Endothelial cell of umbilical vein (primary cell): ENCODE measurements around the gene RNF111. TPM values are rescaled to one million over a fixed set of nuclear protein-coding genes. Genes with fewer than 3 reads are reported as not detected.

Source experiments
- BruUV-seq: library from RNA; stranded (reverse); fragments of 400-500 nt; replicated peaks from 2 replicates; lab custom pipeline; 2021; lab: Mats Ljungman, UMichigan
- CTCF ChIA-PET: fragments of 300-600, 350-600 bp; sonication (Branson Sonifier 250); formaldehyde crosslinking; loops from one replicate; lab custom pipeline; 2021; ENCODE audit warnings: antibody characterized with exemption, inconsistent platforms; lab: Charles Lee
- POLR2A ChIA-PET: fragments of 300-600, 350-600 bp; sonication (Branson Sonifier 250); formaldehyde crosslinking; loops from one replicate; lab custom pipeline; 2021; ENCODE audit warnings: antibody characterized with exemption, inconsistent platforms; lab: Charles Lee
- DNase-seq: peaks from one replicate; pipeline ENCODE4 v3.0.0-alpha.2; 2011; ENCODE audit warnings: low read depth, low spot score
- FAIRE-seq: peaks from 2 replicates; lab custom pipeline; 2011; peaks lifted over from hg19 to GRCh38; lab: Jason Lieb, UNC
- H2AFZ ChIP-seq: 2 replicates; pipeline ENCODE4 v1.6.0; 2012; ENCODE audit warnings: low read depth, low read length, control low read depth, inconsistent platforms
- H3K27ac ChIP-seq: 2 replicates; pipeline ENCODE4 v1.5.1; 2011; ENCODE audit warnings: low read depth, mild to moderate bottlenecking, control low read depth, low read length, moderate library complexity; ENCODE audit not compliant: insufficient read depth
- H3K27me3 ChIP-seq, 2 experiments: 2 replicates each; pipeline versions ENCODE4 v1.6.0 to v1.6.1; 2011; ENCODE audit warnings: low read length in 2 of 2, mixed read lengths in 1 of 2; ENCODE audit not compliant: control insufficient read depth in 2 of 2, insufficient read depth in 2 of 2
- H3K36me3 ChIP-seq, 2 experiments: 2 replicates in 1 of 2; 3 replicates in 1 of 2; pipeline ENCODE4 v1.5.1; 2011; ENCODE audit warnings: low read length in 2 of 2, mild to moderate bottlenecking in 1 of 2, moderate library complexity in 1 of 2; ENCODE audit not compliant: control insufficient read depth in 2 of 2, insufficient read depth in 2 of 2; ENCODE audit errors: extremely low read depth in 1 of 2
- H3K4me1 ChIP-seq: 3 replicates; pipeline ENCODE4 v1.5.1; 2011; ENCODE audit warnings: mild to moderate bottlenecking, low read length; ENCODE audit not compliant: control insufficient read depth, insufficient read depth; ENCODE audit errors: extremely low read depth
- H3K4me2 ChIP-seq: 2 replicates; pipeline ENCODE4 v1.6.1; 2011; ENCODE audit warnings: low read length, control low read depth, mixed read lengths; ENCODE audit not compliant: insufficient read depth
- H3K4me3 ChIP-seq, 3 experiments: fragments of 200-600 bp in 1 of 3; sonication (generic), shearing (Covaris generic) in 1 of 3; replicated peaks in 1 of 3; 2 replicates each; pipeline ENCODE4 v1.5.1; 2011 to 2016; ENCODE audit warnings: control low read depth in 3 of 3, low read length in 3 of 3, mild to moderate bottlenecking in 2 of 3, inconsistent platforms in 1 of 3, low read depth in 1 of 3, moderate library complexity in 1 of 3; ENCODE audit not compliant: insufficient read depth in 1 of 3
- H3K79me2 ChIP-seq: 2 replicates; pipeline ENCODE4 v1.6.0; 2012; ENCODE audit warnings: low read length, inconsistent platforms; ENCODE audit not compliant: control insufficient read depth, insufficient read depth
- H3K9ac ChIP-seq: replicated peaks from 2 replicates; pipeline ENCODE3; 2011; ENCODE audit warnings: low read length, control low read depth; ENCODE audit not compliant: insufficient read depth; ENCODE audit errors: extremely low read depth
- H3K9me1 ChIP-seq: replicated peaks from 3 replicates; pipeline ENCODE4 v1.6.0; 2011; ENCODE audit warnings: mild to moderate bottlenecking, low read length; ENCODE audit not compliant: control insufficient read depth, insufficient read depth; ENCODE audit errors: extremely low read depth
- H3K9me3 ChIP-seq: replicated peaks from 2 replicates; pipeline ENCODE4 v1.5.1; 2012; ENCODE audit warnings: low read length, inconsistent platforms; ENCODE audit not compliant: control insufficient read depth, insufficient read depth
- H4K20me1 ChIP-seq: replicated peaks from 2 replicates; pipeline ENCODE3; 2011; ENCODE audit warnings: mild to moderate bottlenecking, low read length; ENCODE audit not compliant: control insufficient read depth, insufficient read depth; ENCODE audit errors: extremely low read depth
- CTCF ChIP-seq, 2 donors: IDR thresholded peaks; 1 replicate in 1 of 2; 2 replicates in 1 of 2; pipeline ENCODE4 v1.5.1; 2011; ENCODE audit warnings: low read length in 2 of 2, mild to moderate bottlenecking in 2 of 2, moderate library complexity in 2 of 2, control low read depth in 1 of 2, inconsistent platforms in 1 of 2, low read depth in 1 of 2; ENCODE audit not compliant: insufficient read depth in 1 of 2; ENCODE audit errors: extremely low read depth in 1 of 2
- EZH2 ChIP-seq: IDR thresholded peaks from 2 replicates; pipeline ENCODE4 v1.6.1; 2012; ENCODE audit warnings: borderline replicate concordance, low read depth, mild to moderate bottlenecking, moderate library complexity, low read length, inconsistent platforms; ENCODE audit not compliant: severe bottlenecking
- FOS ChIP-seq: IDR thresholded peaks from 2 replicates; pipeline ENCODE4 v1.6.1; 2011; ENCODE audit warnings: mild to moderate bottlenecking, low read length, moderate library complexity, borderline replicate concordance; ENCODE audit not compliant: insufficient read depth
- GATA2 ChIP-seq: IDR thresholded peaks from 2 replicates; pipeline ENCODE4 v1.7.0; 2011; ENCODE audit warnings: low read depth, mild to moderate bottlenecking, moderate library complexity, mixed read lengths, low read length; ENCODE audit not compliant: insufficient read length, insufficient read depth
- JUN ChIP-seq: IDR thresholded peaks from 2 replicates; pipeline ENCODE4 v1.6.1; 2011; ENCODE audit warnings: borderline replicate concordance, low read depth; ENCODE audit not compliant: insufficient read length, insufficient read depth
- MAX ChIP-seq: IDR thresholded peaks from 2 replicates; pipeline ENCODE4 v1.6.1; 2011; ENCODE audit not compliant: insufficient read depth, insufficient read length
- MYC ChIP-seq: IDR thresholded peaks from one replicate; pipeline ENCODE4 v1.6.1; 2011; ENCODE audit warnings: mild to moderate bottlenecking, low read depth, low read length
- POLR2A ChIP-seq: IDR thresholded peaks from 2 replicates; pipeline ENCODE4 v1.6.1; 2012; ENCODE audit warnings: low read depth, mild to moderate bottlenecking, control low read depth, low read length
- POLR2AphosphoS5 ChIP-seq: IDR thresholded peaks from 2 replicates; pipeline ENCODE4 v1.6.1; 2012; ENCODE audit warnings: low read depth, mild to moderate bottlenecking, control low read depth, low read length, moderate library complexity; ENCODE audit not compliant: insufficient read depth
- dilution Hi-C: fragments of 300-500 bp; cut with MboI; formaldehyde crosslinking; loops from one replicate; pipeline ENCODE4 v1.15.0; 2019; ENCODE audit warnings: low sequenced_read_pairs; ENCODE audit not compliant: extremely low pct_ligation_motif_present
- intact Hi-C: fragments of 100-400 bp; cut with micrococcal nuclease; formaldehyde crosslinking; loops from one replicate; pipeline ENCODE4 v1.10.0; 2022
- polyA plus RNA-seq, 4 experiments: library from polyadenylated mRNA; depleted of rRNA in 3 of 4; stranded (reverse) in 3 of 4; unstranded in 1 of 4; fragments of >200 nt; gene quantifications; 2 replicates each; pipeline versions ENCODE4 v1.2.1 to v1.2.3, GENCODE V29; 2011 to 2012; ENCODE audit warnings: missing spikeins in 1 of 4
- total RNA-seq: library from RNA; stranded (reverse); gene quantifications from 2 replicates; pipeline ENCODE4 v1.2.3, GENCODE V29; 2021

RNF111 gene
- total and polyA plus RNA-seq, 2 donors (not counting 3 experiments of a cell fraction or from before 2014, with no cell fraction given): 22.3 to 42.6 TPM

- H3K4me3 ChIP-seq: no peak overlapping the region
- H3K4me2 ChIP-seq: no peak overlapping the region
- ChIA-PET POLR2A (no interaction called here), CTCF (interaction anchor here (1.6 kb wide), 1 partner anchor 11 kb away, joined by 6 read pairs; no protein-coding TSS in a partner anchor)
- FAIRE-seq (no peak), DNase-seq (no peak)
- H2AFZ ChIP-seq: no peak overlapping the region
- dilution Hi-C loops (no loop called here), intact Hi-C loops (no loop called here)
- no TSS peak for BruUV-seq
- no peak for TF ChIP-seq POLR2A
- no peak for TF ChIP-seq MAX
- TF ChIP-seq POLR2AphosphoS5: no peak
- no peak for TF ChIP-seq FOS
- TF ChIP-seq MYC: no peak
- TF ChIP-seq GATA2: no peak
- no peak for TF ChIP-seq EZH2
- TF ChIP-seq CTCF (IDR thresholded peaks at IDR 0.05; ENCODE audit: extremely low read depth in 1 of 2, insufficient read depth in 1 of 2, low read depth in 1 of 2, low read length in 2 of 2): no peak
- no peak for TF ChIP-seq JUN
- no peaks in the 10 kb centered on the region for H3K27me3 ChIP-seq
- H3K9me1 ChIP-seq: no peaks in the 10 kb centered on the region
- H3K4me1 ChIP-seq: no peaks in the 10 kb centered on the region
- H4K20me1 ChIP-seq: no peaks in the 10 kb centered on the region
- H3K27ac ChIP-seq: no peak overlapping the region
- H3K79me2 ChIP-seq: no peaks in the 10 kb centered on the region
- H3K9me3 ChIP-seq: no peaks in the 10 kb centered on the region
- H3K36me3 ChIP-seq: peaks cover 14 to 17% of the 10 kb centered on the region in 2 experiments
- H3K9ac ChIP-seq: no peak overlapping the region
Measured at GRCh38 chr15:59069430-59069829, 82.0 kb downstream of the RNF111 start.
